WTC11 (cell line): ENCODE results near the gene CFAP251. TPM values are rescaled to one million over a fixed set of nuclear protein-coding genes. Genes with fewer than 3 reads are reported as not detected.

Experiments
- ATAC-seq: fragments of 200-7000 bp; cut with Tn5 transposase; 2 replicates; pipeline ENCODE4 v1.10.0; 2021; ENCODE audit warnings: mild to moderate bottlenecking, moderate library complexity
- CTCF ChIA-PET: fragments of 300-600 bp; sonication (Branson Sonifier 250); formaldehyde crosslinking; loops from one replicate; lab custom pipeline; 2021; ENCODE audit warnings: antibody characterized with exemption; lab: Charles Lee
- POLR2A ChIA-PET: fragments of 350-600 bp; sonication (Branson Sonifier 250); formaldehyde crosslinking; loops from one replicate; lab custom pipeline; 2021; ENCODE audit warnings: antibody characterized with exemption; lab: Charles Lee
- DNase-seq: peaks from one replicate; pipeline ENCODE4 v3.0.0; 2021; ENCODE audit warnings: low spot score
- H3K27ac Mint-ChIP-seq: 2 replicates; pipeline ENCODE4 v1.8.0; 2021; ENCODE audit warnings: mixed read lengths
- H3K27me3 Mint-ChIP-seq: 2 replicates; pipeline ENCODE4 v1.8.0; 2021; ENCODE audit warnings: low read depth, mild to moderate bottlenecking, moderate library complexity, mixed read lengths
- H3K36me3 Mint-ChIP-seq: 2 replicates; pipeline ENCODE4 v1.8.0; 2021; ENCODE audit warnings: mixed read lengths
- H3K4me1 Mint-ChIP-seq: 2 replicates; pipeline ENCODE4 v1.8.0; 2022; ENCODE audit warnings: mixed read lengths
- H3K4me3 Mint-ChIP-seq: 2 replicates; pipeline ENCODE4 v1.8.0; 2021; ENCODE audit warnings: mild to moderate bottlenecking, moderate library complexity, mixed read lengths
- H3K9me3 Mint-ChIP-seq: 2 replicates; pipeline ENCODE4 v1.8.0; 2021; ENCODE audit warnings: mixed read lengths
- CBFB ChIP-seq: sonication (generic); formaldehyde crosslinking; IDR thresholded peaks from 2 replicates; pipeline ENCODE4 v1.8.1; 2022; ENCODE audit warnings: mild to moderate bottlenecking, low read depth, missing genetic modification reagents
- CREB1 ChIP-seq: sonication (generic); formaldehyde crosslinking; IDR thresholded peaks from 2 replicates; pipeline ENCODE4 v1.8.0; 2023; ENCODE audit warnings: mild to moderate bottlenecking, missing genetic modification reagents
- ELF4 ChIP-seq: sonication (generic); formaldehyde crosslinking; IDR thresholded peaks from 2 replicates; pipeline ENCODE4 v1.8.1; 2022; ENCODE audit warnings: low read depth, mild to moderate bottlenecking, moderate library complexity, missing genetic modification reagents
- FOXK1 ChIP-seq: sonication (generic); formaldehyde crosslinking; IDR thresholded peaks from 2 replicates; pipeline ENCODE4 v1.8.0; 2022; ENCODE audit warnings: mild to moderate bottlenecking, moderate library complexity, missing genetic modification reagents
- FOXP4 ChIP-seq: sonication (generic); formaldehyde crosslinking; IDR thresholded peaks from 2 replicates; pipeline ENCODE4 v1.8.0; 2022; ENCODE audit warnings: mild to moderate bottlenecking, missing genetic modification reagents
- KAT7 ChIP-seq: sonication (generic); formaldehyde crosslinking; IDR thresholded peaks from 2 replicates; pipeline ENCODE4 v1.8.1; 2023; ENCODE audit warnings: missing genetic modification reagents, mild to moderate bottlenecking, borderline replicate concordance
- MAX ChIP-seq: sonication (generic); formaldehyde crosslinking; IDR thresholded peaks from 2 replicates; pipeline ENCODE4 v1.8.0; 2022; ENCODE audit warnings: mild to moderate bottlenecking, missing genetic modification reagents
- MXD4 ChIP-seq: fragments of 250-450 bp; sonication (Bioruptor Pico); IDR thresholded peaks from 2 replicates; pipeline ENCODE4 v1.8.0; 2021; ENCODE audit warnings: mild to moderate bottlenecking, moderate library complexity, borderline replicate concordance
- NR2C2 ChIP-seq: sonication (generic); formaldehyde crosslinking; IDR thresholded peaks from 2 replicates; pipeline ENCODE4 v1.8.0; 2022; ENCODE audit warnings: mild to moderate bottlenecking, missing genetic modification reagents
- RELA ChIP-seq: sonication (generic); formaldehyde crosslinking; IDR thresholded peaks from 2 replicates; pipeline ENCODE4 v1.8.1; 2022; ENCODE audit warnings: missing genetic modification reagents, mild to moderate bottlenecking, borderline replicate concordance
- RORB ChIP-seq: fragments of 250-450 bp; sonication (Bioruptor Pico); IDR thresholded peaks from 2 replicates; pipeline ENCODE4 v1.9.0; 2021; ENCODE audit warnings: mild to moderate bottlenecking
- STAT6 ChIP-seq: sonication (generic); formaldehyde crosslinking; conservative IDR thresholded peaks from 2 replicates; pipeline ENCODE4 v1.8.1; 2023; ENCODE audit warnings: mild to moderate bottlenecking, low read depth, missing genetic modification reagents, moderate library complexity
- TEAD4 ChIP-seq: sonication (generic); formaldehyde crosslinking; IDR thresholded peaks from 2 replicates; pipeline ENCODE4 v1.8.0; 2022; ENCODE audit warnings: mild to moderate bottlenecking, missing genetic modification reagents
- USF2 ChIP-seq: sonication (generic); formaldehyde crosslinking; IDR thresholded peaks from 2 replicates; pipeline ENCODE4 v1.8.1; 2023; ENCODE audit warnings: mild to moderate bottlenecking, missing genetic modification reagents, moderate library complexity
- ZNF121 ChIP-seq: sonication (generic); formaldehyde crosslinking; IDR thresholded peaks from 2 replicates; pipeline ENCODE4 v1.8.0; 2023; ENCODE audit warnings: missing genetic modification reagents
- ZNF425 ChIP-seq: fragments of 250-450 bp; sonication (Bioruptor Pico); conservative IDR thresholded peaks from 2 replicates; pipeline ENCODE4 v1.9.0; 2021; ENCODE audit warnings: mild to moderate bottlenecking
- total RNA-seq: library from RNA; stranded (reverse); gene quantifications from 3 replicates; pipeline ENCODE4 v1.2.3, GENCODE V29; 2021

The CFAP251 gene
- total RNA-seq, 1 experiment from 2014 or later = 3.1 TPM

- TF ChIP-seq ZNF425 (CRISPR knock-in tag) = no peak
- no peak for TF ChIP-seq ZNF121 (CRISPR knock-in tag)
- TF ChIP-seq USF2 (CRISPR knock-in tag) = no peak
- TF ChIP-seq TEAD4 (CRISPR knock-in tag) = no peak
- TF ChIP-seq ELF4 = no peak
- no peak for TF ChIP-seq NR2C2 (CRISPR knock-in tag)
- TF ChIP-seq MXD4 (CRISPR knock-in tag) = no peak
These were observed 15.9 kb downstream of the CFAP251 start (continued) for GRCh38 chr12:121934309-121934664.

- Mint-ChIP-seq H3K9me3 (peaks cover 17% of the 10 kb centered on the region), H3K36me3 (peaks cover 15% of the 10 kb centered on the region), H3K4me1 (peaks cover 24% of the 10 kb centered on the region), H3K27ac (no peak overlapping the region), H3K4me3 (no peak overlapping the region), H3K27me3 (no peaks in the 10 kb centered on the region)
- POLR2A ChIA-PET = no interaction called here
- TF ChIP-seq KAT7 = no peak
- DNase-seq = no peak
- CTCF ChIA-PET = no interaction called here
- no peak for ATAC-seq
These were observed 19.3 kb downstream of the CFAP251 start for GRCh38 chr12:121937654-121938053.

- TF ChIP-seq RELA (CRISPR knock-in tag) (no peak), STAT6 (CRISPR knock-in tag) (no peak), MAX (CRISPR knock-in tag) (no peak), CREB1 (no peak), FOXK1 (CRISPR knock-in tag) (no peak), CBFB (no peak), FOXP4 (no peak), RORB (CRISPR knock-in tag) (no peak)
- Mint-ChIP-seq H3K36me3 (peaks cover 15% of the 10 kb centered on the region), H3K27me3 (no peaks in the 10 kb centered on the region), H3K4me3 (no peak overlapping the region), H3K27ac (no peak overlapping the region), H3K9me3 (peaks cover 17% of the 10 kb centered on the region), H3K4me1 (peaks cover 8% of the 10 kb centered on the region)
- ChIA-PET POLR2A (no interaction called here), CTCF (interaction anchor here (0.8 to 2.5 kb wide), 2 partner anchors 8 to 21 kb away, joined by 3 to 12 read pairs; partner anchors contain the start of gene CFAP251)
- DNase-seq (no peak), ATAC-seq (no peak)
These were observed 20.8 kb downstream of the CFAP251 start for GRCh38 chr12:121939186-121939585.
